Activated CD8-positive, alpha-beta T cell treated with anti-CD3 and anti-CD28 coated beads for 36 hours (primary cell): ENCODE measurements around the gene SYAP1. TPM values are rescaled to one million over a fixed set of nuclear protein-coding genes. Genes with fewer than 3 reads are reported as not detected.

ENCODE experiments used
- ATAC-seq: fragments of 200-7000 bp; cut with Tn5 transposase; one replicate; pipeline ENCODE4 v1.10.0; 2021; ENCODE audit warnings: mild to moderate bottlenecking, moderate library complexity
- CTCF ChIA-PET: fragments of 350-600 bp; sonication (Branson Sonifier 250); formaldehyde crosslinking; loops from one replicate; lab custom pipeline; 2021; ENCODE audit warnings: antibody characterized with exemption; lab: Charles Lee
- POLR2A ChIA-PET: fragments of 350-600 bp; sonication (Branson Sonifier 250); formaldehyde crosslinking; loops from one replicate; lab custom pipeline; 2021; ENCODE audit warnings: antibody characterized with exemption; lab: Charles Lee
- DNase-seq: peaks from one replicate; pipeline ENCODE4 v3.0.0-alpha.2; 2020
- H3K27ac Mint-ChIP-seq: one replicate; pipeline ENCODE4 v1.8.0; 2021; ENCODE audit warnings: mild to moderate bottlenecking, mixed read lengths
- H3K27me3 Mint-ChIP-seq: one replicate; pipeline ENCODE4 v1.8.0; 2021; ENCODE audit warnings: mixed read lengths
- H3K36me3 Mint-ChIP-seq: one replicate; pipeline ENCODE4 v1.8.0; 2021; ENCODE audit warnings: low read depth, mixed read lengths
- H3K4me1 Mint-ChIP-seq: one replicate; pipeline ENCODE4 v1.8.0; 2021; ENCODE audit warnings: low read depth, mixed read lengths
- H3K4me3 Mint-ChIP-seq: one replicate; pipeline ENCODE4 v1.8.0; 2021; ENCODE audit warnings: mild to moderate bottlenecking, moderate library complexity, mixed read lengths
- H3K9me3 Mint-ChIP-seq: one replicate; pipeline ENCODE4 v1.8.0; 2021; ENCODE audit warnings: mixed read lengths
- intact Hi-C: fragments of 100-400 bp; cut with micrococcal nuclease; formaldehyde crosslinking; loops from one replicate; pipeline ENCODE4 v1.10.0; 2022
- total RNA-seq, 2 experiments: library from RNA; stranded (reverse); gene quantifications; one replicate each; pipeline ENCODE4 v1.2.3, GENCODE V29; 2021
- TF ChIP-seq, protein P1 (sequence below): fragments of 200-600 bp; IDR thresholded peaks from one replicate; pipeline ENCODE4 v1.8.0; 2022; ENCODE audit warnings: antibody characterized with exemption, mild to moderate bottlenecking

The SYAP1 gene, protein sequence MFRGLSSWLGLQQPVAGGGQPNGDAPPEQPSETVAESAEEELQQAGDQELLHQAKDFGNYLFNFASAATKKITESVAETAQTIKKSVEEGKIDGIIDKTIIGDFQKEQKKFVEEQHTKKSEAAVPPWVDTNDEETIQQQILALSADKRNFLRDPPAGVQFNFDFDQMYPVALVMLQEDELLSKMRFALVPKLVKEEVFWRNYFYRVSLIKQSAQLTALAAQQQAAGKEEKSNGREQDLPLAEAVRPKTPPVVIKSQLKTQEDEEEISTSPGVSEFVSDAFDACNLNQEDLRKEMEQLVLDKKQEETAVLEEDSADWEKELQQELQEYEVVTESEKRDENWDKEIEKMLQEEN
- 10 to 100 TPM; 18.2 to 20.4 TPM for total RNA-seq

- peak; percentile 92 for DNase-seq
- intact Hi-C loops, result loop anchor here (10.0 kb wide), 1 partner anchor 65 kb away; the partner anchor contains the start of gene TXLNG
- Mint-ChIP-seq H3K27me3 (no peaks in the 10 kb centered on the region), H3K4me3 (peak within 1 kb of the TSS; percentile 78), H3K36me3 (peaks cover 4% of the 10 kb centered on the region), H3K27ac (peak within 1 kb of the TSS; percentile 93), H3K4me1 (peaks cover 28% of the 10 kb centered on the region), H3K9me3 (no peaks in the 10 kb centered on the region)
- POLR2A ChIA-PET, result interaction anchor here (0.8 to 1.3 kb wide), 5 partner anchors 8 to 981 kb away, joined by 3 to 4 read pairs (median 3); partner anchors contain the start of gene CA5B
- peak; percentile 92 for ATAC-seq
- TF ChIP-seq, protein P1, sequence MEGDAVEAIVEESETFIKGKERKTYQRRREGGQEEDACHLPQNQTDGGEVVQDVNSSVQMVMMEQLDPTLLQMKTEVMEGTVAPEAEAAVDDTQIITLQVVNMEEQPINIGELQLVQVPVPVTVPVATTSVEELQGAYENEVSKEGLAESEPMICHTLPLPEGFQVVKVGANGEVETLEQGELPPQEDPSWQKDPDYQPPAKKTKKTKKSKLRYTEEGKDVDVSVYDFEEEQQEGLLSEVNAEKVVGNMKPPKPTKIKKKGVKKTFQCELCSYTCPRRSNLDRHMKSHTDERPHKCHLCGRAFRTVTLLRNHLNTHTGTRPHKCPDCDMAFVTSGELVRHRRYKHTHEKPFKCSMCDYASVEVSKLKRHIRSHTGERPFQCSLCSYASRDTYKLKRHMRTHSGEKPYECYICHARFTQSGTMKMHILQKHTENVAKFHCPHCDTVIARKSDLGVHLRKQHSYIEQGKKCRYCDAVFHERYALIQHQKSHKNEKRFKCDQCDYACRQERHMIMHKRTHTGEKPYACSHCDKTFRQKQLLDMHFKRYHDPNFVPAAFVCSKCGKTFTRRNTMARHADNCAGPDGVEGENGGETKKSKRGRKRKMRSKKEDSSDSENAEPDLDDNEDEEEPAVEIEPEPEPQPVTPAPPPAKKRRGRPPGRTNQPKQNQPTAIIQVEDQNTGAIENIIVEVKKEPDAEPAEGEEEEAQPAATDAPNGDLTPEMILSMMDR, result no peak
- CTCF ChIA-PET, result no interaction called here
Observed at GRCh38 chrX:16719334-16720084, at the start of gene SYAP1. Gene SYAP1, plus strand, starts transcription at chrX:16719612. Its CDS starts 113 bp downstream, at chrX:16719725.

DNA sequence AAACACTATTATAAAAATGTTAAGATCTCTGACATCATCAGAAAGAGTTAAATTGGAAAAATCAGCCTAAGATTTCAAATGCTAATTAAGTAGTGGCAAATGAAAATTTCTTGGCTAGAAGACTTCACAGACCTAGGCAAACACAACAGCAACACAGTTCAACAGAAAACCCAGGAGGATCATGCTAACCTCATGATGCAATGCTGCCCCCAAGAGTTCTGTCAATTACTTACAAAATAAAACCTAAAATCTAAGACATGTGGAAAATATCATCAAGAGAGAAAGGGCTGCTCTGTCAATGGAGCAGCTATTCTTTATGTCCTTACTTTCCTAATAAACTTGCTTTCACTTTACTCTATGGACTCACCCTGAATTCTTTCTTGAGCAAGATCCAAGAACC lies 48.4 kb upstream of the SYAP1 start:
- CTCF ChIA-PET, result interaction anchor here (0.7 to 1.6 kb wide), 4 partner anchors 227 to 1146 kb away, joined by 3 to 6 read pairs (median 4); no protein-coding TSS in a partner anchor
- no peaks in the 10 kb centered on the region for H3K27me3 Mint-ChIP-seq
- no peak for ATAC-seq
- H3K27ac Mint-ChIP-seq, result no peak overlapping the region
- H3K4me1 Mint-ChIP-seq, result no peaks in the 10 kb centered on the region
- no peaks in the 10 kb centered on the region for H3K9me3 Mint-ChIP-seq
- intact Hi-C loops, result loop anchor here (10.0 kb wide), 1 partner anchor 226 kb away; no protein-coding TSS in a partner anchor
- no peak overlapping the region for H3K4me3 Mint-ChIP-seq
- POLR2A ChIA-PET, result no interaction called here
- TF ChIP-seq, protein P1, result peak; percentile 16
- peak; percentile 26 for DNase-seq
- H3K36me3 Mint-ChIP-seq, result peaks cover 3% of the 10 kb centered on the region

- TF ChIP-seq, protein P1, result no peak
- intact Hi-C loops, result loop anchor here (10.0 kb wide), 1 partner anchor 234 kb away; no protein-coding TSS in a partner anchor
- Mint-ChIP-seq H3K36me3 (peaks cover 2% of the 10 kb centered on the region), H3K27ac (no peak overlapping the region), H3K4me1 (no peaks in the 10 kb centered on the region), H3K9me3 (no peaks in the 10 kb centered on the region), H3K27me3 (no peaks in the 10 kb centered on the region), H3K4me3 (no peak overlapping the region)
- POLR2A ChIA-PET, result no interaction called here
- DNase-seq, result no peak
- CTCF ChIA-PET, result no interaction called here
- no peak for ATAC-seq
Observed at GRCh38 chrX:16678689-16679088, 40.7 kb upstream of the SYAP1 start.

DNA sequence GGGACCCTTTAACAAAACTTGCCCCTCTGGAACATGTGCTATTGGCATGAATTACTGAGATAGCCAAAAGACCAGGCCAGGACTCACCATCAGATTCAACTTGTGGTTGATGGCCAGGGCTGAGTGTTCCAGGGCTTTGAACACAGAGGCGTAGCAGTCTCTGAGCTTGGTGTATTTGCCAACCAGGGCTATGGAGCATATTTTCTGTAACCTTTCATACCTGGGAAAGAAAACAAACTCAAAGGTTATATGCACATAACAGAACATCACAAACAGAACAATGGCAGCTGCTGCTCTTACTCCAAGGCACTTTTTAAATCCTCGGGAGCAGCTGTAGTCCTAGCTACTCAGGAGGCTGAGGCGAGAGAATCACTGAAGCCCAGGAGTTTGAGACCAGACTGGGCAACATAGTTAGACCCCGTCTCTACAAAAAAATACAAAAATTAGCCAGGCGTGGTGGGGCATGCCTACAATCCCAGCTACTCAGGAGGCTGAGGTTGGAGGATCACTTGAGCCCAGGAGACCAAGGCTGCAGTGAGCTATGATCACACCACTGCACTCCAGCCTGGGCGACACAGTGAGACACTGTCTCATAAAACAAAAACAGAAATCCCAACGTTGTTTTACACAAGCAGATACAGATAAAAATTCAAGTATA lies 36.3 kb upstream of the SYAP1 start:
- H3K27ac Mint-ChIP-seq, result no peak overlapping the region
- ChIA-PET POLR2A (no interaction called here), CTCF (interaction anchor here (1.3 kb wide), 2 partner anchors 13 to 247 kb away, joined by 3 to 4 read pairs; no protein-coding TSS in a partner anchor)
- no peak for ATAC-seq
- TF ChIP-seq, protein P1, result no peak
- intact Hi-C loops, result no loop called here
- no peaks in the 10 kb centered on the region for H3K9me3 Mint-ChIP-seq
- no peaks in the 10 kb centered on the region for H3K36me3 Mint-ChIP-seq
- no peak for DNase-seq
- no peaks in the 10 kb centered on the region for H3K27me3 Mint-ChIP-seq
- H3K4me3 Mint-ChIP-seq, result no peak overlapping the region
- no peaks in the 10 kb centered on the region for H3K4me1 Mint-ChIP-seq
